IPS DF 6.9 (cell line): ENCODE results near the gene RADIL.

Source experiments
- DNase-seq: peaks from one replicate; pipeline ENCODE4 v3.0.0-alpha.2; 2013; ENCODE audit warnings: low read depth, low spot score
- H3K27ac ChIP-seq: one replicate; pipeline ENCODE4 v1.5.1; 2013; ENCODE audit warnings: low read length, control low read depth
- H3K27me3 ChIP-seq: 2 replicates; pipeline ENCODE4 v1.6.1; 2013; ENCODE audit warnings: mild to moderate bottlenecking, low read length; ENCODE audit not compliant: control insufficient read depth, insufficient read depth
- H3K36me3 ChIP-seq: 2 replicates; pipeline ENCODE4 v1.6.1; 2013; ENCODE audit warnings: low read length; ENCODE audit not compliant: control insufficient read depth, insufficient read depth
- H3K4me1 ChIP-seq: 2 replicates; pipeline ENCODE4 v1.6.1; 2013; ENCODE audit warnings: low read length; ENCODE audit not compliant: control insufficient read depth, insufficient read depth
- H3K4me3 ChIP-seq: 2 replicates; pipeline ENCODE4 v1.5.1; 2013; ENCODE audit warnings: mild to moderate bottlenecking, low read length
- H3K9me3 ChIP-seq: 2 replicates; pipeline ENCODE4 v1.6.1; 2013; ENCODE audit warnings: low read length, inconsistent platforms; ENCODE audit not compliant: control insufficient read depth, insufficient read depth
- WGBS: extraction: QIAGEN DNeasy Blood & Tissue Kit; methylation state at CpG from one replicate; pipeline ENCODE4 v1.1.7; 2013; ENCODE audit warnings: mixed read lengths, missing lambda C conversion rate; ENCODE audit not compliant: insufficient read length, insufficient coverage; 5-methylcytosine and 5-hydroxymethylcytosine counted together

The RADIL gene

GRCh38 chr7:4786015-4786414, 97.5 kb downstream of the RADIL start:
- peaks cover 42% of the 10 kb centered on the region for H3K36me3 ChIP-seq
- no peaks in the 10 kb centered on the region for H3K4me1 ChIP-seq
- no peaks in the 10 kb centered on the region for H3K27me3 ChIP-seq
- no peak for DNase-seq
- H3K27ac ChIP-seq, result no peak overlapping the region
- H3K4me3 ChIP-seq, result no peak overlapping the region; the same call in 1 of the 2 replicates
- H3K9me3 ChIP-seq, result no peaks in the 10 kb centered on the region
- WGBS, result no CpG with 5 or more reads among the region's 17 CpGs

- no peak overlapping the region for H3K27ac ChIP-seq
- no peak overlapping the region for H3K4me3 ChIP-seq
- no CpG with 5 or more reads among the region's 20 CpGs for WGBS
- no peaks in the 10 kb centered on the region for H3K9me3 ChIP-seq
- H3K27me3 ChIP-seq, result no peaks in the 10 kb centered on the region
- H3K36me3 ChIP-seq, result peaks cover 42% of the 10 kb centered on the region
- H3K4me1 ChIP-seq, result no peaks in the 10 kb centered on the region
- no peak for DNase-seq
These were observed 98.1 kb downstream of the RADIL start for GRCh38 chr7:4785371-4785770.

- Histone ChIP-seq H3K4me1 (no peaks in the 10 kb centered on the region), H3K27me3 (no peaks in the 10 kb centered on the region), H3K4me3 (no peak overlapping the region), H3K36me3 (peaks cover 42% of the 10 kb centered on the region), H3K27ac (no peak overlapping the region), H3K9me3 (no peaks in the 10 kb centered on the region)
- WGBS, result no CpG with 5 or more reads among the region's 19 CpGs
- no peak for DNase-seq
These were observed 98.7 kb downstream of the RADIL start for GRCh38 chr7:4784799-4785198.

- H3K27ac ChIP-seq, result no peak overlapping the region
- WGBS, result no CpG with 5 or more reads among the region's 40 CpGs
- H3K4me3 ChIP-seq, result no peak overlapping the region
- no peak for DNase-seq
- no peaks in the 10 kb centered on the region for H3K9me3 ChIP-seq
- H3K27me3 ChIP-seq, result no peaks in the 10 kb centered on the region
- H3K36me3 ChIP-seq, result peaks cover 42% of the 10 kb centered on the region
- H3K4me1 ChIP-seq, result no peaks in the 10 kb centered on the region
These were observed 99.7 kb downstream of the RADIL start for GRCh38 chr7:4783762-4784351.

- Histone ChIP-seq H3K36me3 (peaks cover 40% of the 10 kb centered on the region), H3K4me3 (no peak overlapping the region), H3K27me3 (no peaks in the 10 kb centered on the region), H3K27ac (no peak overlapping the region), H3K4me1 (no peaks in the 10 kb centered on the region), H3K9me3 (no peaks in the 10 kb centered on the region)
- DNase-seq, result no peak
- no CpG with 5 or more reads among the region's 16 CpGs for WGBS
These were observed 100.2 kb downstream of the RADIL start for GRCh38 chr7:4783292-4783652.

GRCh38 chr7:4782333-4783291, 100.9 kb downstream of the RADIL start:
- Histone ChIP-seq H3K27me3 (no peaks in the 10 kb centered on the region), H3K36me3 (peaks cover 37% of the 10 kb centered on the region), H3K4me1 (no peaks in the 10 kb centered on the region), H3K27ac (no peak overlapping the region), H3K9me3 (no peaks in the 10 kb centered on the region), H3K4me3 (no peak overlapping the region)
- DNase-seq, result no peak
- no CpG with 5 or more reads among the region's 36 CpGs for WGBS

GRCh38 chr7:4781366-4782069, 102.0 kb downstream of the RADIL start:
- WGBS, result no CpG with 5 or more reads among the region's 27 CpGs
- DNase-seq, result no peak
- Histone ChIP-seq H3K27ac (no peak overlapping the region), H3K4me3 (no peak overlapping the region), H3K36me3 (peaks cover 34% of the 10 kb centered on the region), H3K9me3 (no peaks in the 10 kb centered on the region), H3K4me1 (no peaks in the 10 kb centered on the region), H3K27me3 (no peaks in the 10 kb centered on the region)

GRCh38 chr7:4779118-4779517, 104.4 kb downstream of the RADIL start:
- peaks cover 2% of the 10 kb centered on the region; the same call in 1 of the 2 replicates for H3K4me1 ChIP-seq
- H3K27ac ChIP-seq, result no peak overlapping the region
- peaks cover 18% of the 10 kb centered on the region for H3K36me3 ChIP-seq
- H3K9me3 ChIP-seq, result no peaks in the 10 kb centered on the region
- H3K27me3 ChIP-seq, result no peaks in the 10 kb centered on the region
- 100% methylated on average over 2 of the region's 5 CpGs for WGBS
- no peak for DNase-seq
- H3K4me3 ChIP-seq, result no peak overlapping the region

GRCh38 chr7:4775848-4776623, 107.5 kb downstream of the RADIL start:
- no peaks in the 10 kb centered on the region for H3K9me3 ChIP-seq
- H3K4me3 ChIP-seq, result peak overlapping the region; percentile 80
- no CpG with 5 or more reads among the region's 32 CpGs for WGBS
- H3K27ac ChIP-seq, result no peak overlapping the region
- H3K36me3 ChIP-seq, result 0 out of 2 replicates have a peak, but pooled peaks cover 1% of the 10 kb centered on the region
- no peaks in the 10 kb centered on the region for H3K27me3 ChIP-seq
- H3K4me1 ChIP-seq, result peaks cover 2% of the 10 kb centered on the region; the same call in 1 of the 2 replicates
- DNase-seq, result no peak
